OCI-LY7 (cell line): ENCODE results near the gene SPTAN1. TPM values are rescaled to one million over a fixed set of nuclear protein-coding genes. Genes with fewer than 3 reads are reported as not detected.

Source experiments
- BruUV-seq: library from RNA; stranded (reverse); fragments of 400-500 nt; replicated peaks from 2 replicates; lab custom pipeline; 2021; lab: Mats Ljungman, UMichigan
- CTCF ChIA-PET: fragments of 300-600 bp; sonication (Branson Sonifier 250); formaldehyde crosslinking; loops from one replicate; lab custom pipeline; 2022; ENCODE audit warnings: antibody characterized with exemption; ENCODE audit not compliant: unreplicated experiment; lab: Charles Lee
- POLR2A ChIA-PET: fragments of 300-600 bp; sonication (Branson Sonifier 250); formaldehyde crosslinking; loops from one replicate; lab custom pipeline; 2022; ENCODE audit warnings: antibody characterized with exemption; lab: Charles Lee
- DNase-seq: peaks from one replicate; pipeline ENCODE4 v3.0.0-alpha.2; 2015; ENCODE audit warnings: low spot score
- H2AFZ ChIP-seq: fragments of 200-600 bp; sonication (generic), shearing (Covaris generic); 2 replicates; pipeline ENCODE4 v1.6.1; 2014; ENCODE audit warnings: mild to moderate bottlenecking, antibody characterized with exemption, low read length, moderate library complexity
- H3K27ac ChIP-seq: fragments of 200-600 bp; sonication (generic); 2 replicates; pipeline ENCODE4 v1.5.1; 2014; ENCODE audit warnings: mixed run types, low read depth, mild to moderate bottlenecking, moderate library complexity, low read length, inconsistent platforms; ENCODE audit not compliant: poor library complexity, severe bottlenecking
- H3K36me3 ChIP-seq: fragments of 200-600 bp; sonication (generic); 2 replicates; pipeline ENCODE4 v1.6.1; 2014; ENCODE audit warnings: mild to moderate bottlenecking, antibody characterized with exemption, low read length, moderate library complexity, mixed read lengths; ENCODE audit not compliant: insufficient read depth
- H3K4me1 ChIP-seq: fragments of 200-600 bp; sonication (generic); 2 replicates; pipeline ENCODE4 v1.5.1; 2014; ENCODE audit warnings: mild to moderate bottlenecking, low read length; ENCODE audit not compliant: insufficient read depth, poor library complexity, severe bottlenecking
- H3K4me2 ChIP-seq: fragments of 200-600 bp; sonication (generic); 2 replicates; pipeline ENCODE4 v1.6.1; 2014; ENCODE audit warnings: mild to moderate bottlenecking, low read length
- H3K4me3 ChIP-seq: fragments of 200-600 bp; sonication (generic); 2 replicates; pipeline ENCODE4 v1.5.1; 2014; ENCODE audit warnings: mild to moderate bottlenecking, low read depth, low read length; ENCODE audit not compliant: poor library complexity, severe bottlenecking
- H3K79me2 ChIP-seq: fragments of 200-600 bp; sonication (generic); 2 replicates; pipeline ENCODE4 v1.6.1; 2016; ENCODE audit warnings: low read depth, mild to moderate bottlenecking, low read length, moderate library complexity, mixed read lengths; ENCODE audit not compliant: insufficient read depth
- H3K9me2 ChIP-seq: fragments of 200-600 bp; sonication (generic); 2 replicates; pipeline ENCODE4 v1.6.1; 2016; ENCODE audit warnings: mild to moderate bottlenecking, low read length, mixed read lengths; ENCODE audit not compliant: insufficient read depth
- H3K9me3 ChIP-seq: fragments of 200-600 bp; sonication (generic); 2 replicates; pipeline ENCODE4 v1.6.1; 2014; ENCODE audit warnings: mild to moderate bottlenecking, mixed run types, low read length, mixed read lengths
- H4K20me1 ChIP-seq: fragments of 200-600 bp; sonication (generic); 2 replicates; pipeline ENCODE4 v1.6.1; 2014; ENCODE audit warnings: mild to moderate bottlenecking, antibody characterized with exemption, low read length, moderate library complexity, mixed read lengths; ENCODE audit not compliant: insufficient read depth
- EZH2phosphoT487 ChIP-seq: fragments of 200-600 bp; sonication (generic); IDR thresholded peaks from 2 replicates; pipeline ENCODE4 v1.6.1; 2018; ENCODE audit warnings: low read depth, borderline replicate concordance, mild to moderate bottlenecking, mixed run types, antibody characterized with exemption, low read length, moderate library complexity, mixed read lengths
- intact Hi-C: fragments of 100-400 bp; cut with micrococcal nuclease; formaldehyde crosslinking; loops from one replicate; pipeline ENCODE4 v1.10.0; 2022; ENCODE audit not compliant: unreplicated experiment
- total RNA-seq, 2 experiments: library from RNA; depleted of rRNA in 1 of 2; stranded (reverse); fragments of >200 nt in 1 of 2; shearing (Covaris generic) in 1 of 2; gene quantifications; 2 replicates each; pipeline ENCODE4 v1.2.3, GENCODE V29; 2014 to 2022
- TF ChIP-seq, protein P1 (sequence below): fragments of 200-600 bp; sonication (generic); conservative IDR thresholded peaks from 2 replicates; pipeline ENCODE4 v1.5.1; 2014; ENCODE audit warnings: mild to moderate bottlenecking, antibody characterized with exemption, low read length, moderate library complexity, mixed read lengths

SPTAN1 gene
- total RNA-seq, 2 experiments from 2014 or later = 239 to 259 TPM

DNA sequence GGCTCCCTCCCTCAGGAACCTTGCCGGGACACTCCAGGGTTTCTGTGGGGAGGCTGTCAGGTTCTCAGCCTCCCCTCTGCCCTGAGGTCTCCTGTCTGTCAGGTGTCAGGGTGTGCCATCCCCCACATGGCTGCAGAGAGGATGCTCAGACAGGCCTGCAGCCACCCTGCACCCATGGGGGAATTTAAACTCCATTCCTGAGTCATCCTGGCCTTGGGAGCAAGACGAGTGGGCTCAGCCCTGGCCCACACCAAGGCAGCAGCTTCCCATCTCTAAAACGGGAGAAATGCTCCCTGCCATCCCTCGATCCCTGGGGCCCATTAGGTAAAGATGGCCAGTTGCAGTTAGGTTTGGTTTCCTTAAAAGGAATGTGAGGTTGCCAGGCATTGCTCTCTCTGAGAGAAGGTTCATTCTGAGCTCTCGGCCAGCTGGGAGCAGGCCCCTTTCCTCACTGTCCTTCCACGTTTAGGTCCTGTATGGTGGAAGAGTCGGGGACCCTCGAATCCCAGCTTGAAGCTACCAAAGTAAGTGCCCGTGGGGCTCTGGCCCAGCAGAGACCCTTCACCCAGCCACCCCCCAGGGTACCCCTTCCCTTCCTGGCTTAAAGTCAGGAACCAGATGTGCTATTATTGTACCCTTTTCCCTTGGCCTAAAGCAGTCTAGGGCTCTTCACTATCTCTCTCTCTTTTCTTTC lies 77.6 kb downstream of the SPTAN1 start:
- intact Hi-C loops = no loop called here
- TF ChIP-seq EZH2phosphoT487 = no peak
- TF ChIP-seq, protein P1, sequence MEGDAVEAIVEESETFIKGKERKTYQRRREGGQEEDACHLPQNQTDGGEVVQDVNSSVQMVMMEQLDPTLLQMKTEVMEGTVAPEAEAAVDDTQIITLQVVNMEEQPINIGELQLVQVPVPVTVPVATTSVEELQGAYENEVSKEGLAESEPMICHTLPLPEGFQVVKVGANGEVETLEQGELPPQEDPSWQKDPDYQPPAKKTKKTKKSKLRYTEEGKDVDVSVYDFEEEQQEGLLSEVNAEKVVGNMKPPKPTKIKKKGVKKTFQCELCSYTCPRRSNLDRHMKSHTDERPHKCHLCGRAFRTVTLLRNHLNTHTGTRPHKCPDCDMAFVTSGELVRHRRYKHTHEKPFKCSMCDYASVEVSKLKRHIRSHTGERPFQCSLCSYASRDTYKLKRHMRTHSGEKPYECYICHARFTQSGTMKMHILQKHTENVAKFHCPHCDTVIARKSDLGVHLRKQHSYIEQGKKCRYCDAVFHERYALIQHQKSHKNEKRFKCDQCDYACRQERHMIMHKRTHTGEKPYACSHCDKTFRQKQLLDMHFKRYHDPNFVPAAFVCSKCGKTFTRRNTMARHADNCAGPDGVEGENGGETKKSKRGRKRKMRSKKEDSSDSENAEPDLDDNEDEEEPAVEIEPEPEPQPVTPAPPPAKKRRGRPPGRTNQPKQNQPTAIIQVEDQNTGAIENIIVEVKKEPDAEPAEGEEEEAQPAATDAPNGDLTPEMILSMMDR = no peak
- no peaks in the 10 kb centered on the region for H3K79me2 ChIP-seq
- H3K9me3 ChIP-seq = no peaks in the 10 kb centered on the region
- CTCF ChIA-PET = no interaction called here
- no peak overlapping the region for H3K4me3 ChIP-seq
- DNase-seq = no peak
- H3K9me2 ChIP-seq = no peaks in the 10 kb centered on the region
- no peak overlapping the region for H2AFZ ChIP-seq
- POLR2A ChIA-PET = no interaction called here
- BruUV-seq = no TSS peak
- no peak overlapping the region for H3K4me2 ChIP-seq
- no peaks in the 10 kb centered on the region for H3K4me1 ChIP-seq
- peaks cover 90% of the 10 kb centered on the region for H3K36me3 ChIP-seq
- no peak overlapping the region for H3K27ac ChIP-seq
- H4K20me1 ChIP-seq = no peaks in the 10 kb centered on the region

DNA sequence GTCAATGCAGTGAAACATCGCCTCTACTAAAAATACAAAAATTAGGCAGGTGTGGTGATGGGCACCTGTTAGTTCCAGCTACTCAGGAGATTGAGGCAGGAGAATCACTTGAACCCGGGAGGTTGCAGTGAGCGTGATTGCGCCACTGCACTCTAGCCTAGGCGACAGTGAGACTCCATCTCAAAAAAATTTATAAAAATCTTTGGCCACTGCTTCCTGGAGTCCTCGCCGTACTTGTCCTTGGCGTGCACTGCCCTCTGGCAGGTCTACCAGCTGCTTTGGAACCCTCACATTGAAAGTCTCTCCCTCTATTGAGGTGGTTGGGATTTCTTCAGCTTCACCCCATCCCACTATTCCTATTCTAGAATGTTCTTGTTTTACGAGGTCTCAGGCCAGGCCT lies 79.2 kb downstream of the SPTAN1 start:
- no peak overlapping the region for H3K4me2 ChIP-seq
- TF ChIP-seq, protein P1 = no peak
- TF ChIP-seq EZH2phosphoT487 = no peak
- no peaks in the 10 kb centered on the region for H3K79me2 ChIP-seq
- CTCF ChIA-PET = no interaction called here
- intact Hi-C loops = no loop called here
- POLR2A ChIA-PET = no interaction called here
- no peak for DNase-seq
- no peaks in the 10 kb centered on the region for H3K4me1 ChIP-seq
- H3K27ac ChIP-seq = no peak overlapping the region
- no peak overlapping the region for H3K4me3 ChIP-seq
- no peaks in the 10 kb centered on the region for H3K9me3 ChIP-seq
- no peaks in the 10 kb centered on the region for H4K20me1 ChIP-seq
- no peaks in the 10 kb centered on the region for H3K9me2 ChIP-seq
- no peak overlapping the region for H2AFZ ChIP-seq
- peaks cover 74% of the 10 kb centered on the region for H3K36me3 ChIP-seq
- no TSS peak for BruUV-seq

GRCh38 chr9:128632066-128632465 lies 79.7 kb downstream of the SPTAN1 start:
- Histone ChIP-seq H2AFZ (no peak overlapping the region), H3K79me2 (no peaks in the 10 kb centered on the region), H3K36me3 (peaks cover 70% of the 10 kb centered on the region), H3K9me3 (no peaks in the 10 kb centered on the region), H3K27ac (no peak overlapping the region), H3K4me3 (no peak overlapping the region), H3K9me2 (no peaks in the 10 kb centered on the region), H4K20me1 (no peaks in the 10 kb centered on the region), H3K4me1 (no peaks in the 10 kb centered on the region), H3K4me2 (no peak overlapping the region)
- intact Hi-C loops = no loop called here
- no TSS peak for BruUV-seq
- ChIA-PET CTCF (no interaction called here), POLR2A (no interaction called here)
- DNase-seq = no peak
- TF ChIP-seq EZH2phosphoT487 = no peak
- TF ChIP-seq, protein P1 = no peak
